Right lobe of liver (tissue), 6 donors: ENCODE results near the gene ALDH4A1. TPM values are rescaled to one million over a fixed set of nuclear protein-coding genes. Genes with fewer than 3 reads are reported as not detected.

Source experiments
- ATAC-seq, 4 donors: fragments of 200-7000 bp; cut with Tn5 transposase; one replicate each; pipeline ENCODE4 v1.9.1; 2020; ENCODE audit warnings: mild to moderate bottlenecking in 4 of 4, moderate library complexity in 4 of 4
- DNase-seq, 3 donors: peaks; one replicate each; pipeline ENCODE4 v3.0.0-alpha.2; 2020
- H3K27ac ChIP-seq, 3 donors: fragments of 200-600 bp; one replicate each; pipeline ENCODE4 v1.8.0; 2022
- H3K27me3 ChIP-seq, 2 donors: fragments of 200-600 bp; one replicate each; pipeline ENCODE4 v1.8.0; 2022
- H3K36me3 ChIP-seq, 4 donors: fragments of 200-600 bp; sonication (generic) in 1 of 4; one replicate each; pipeline versions ENCODE4 v1.5.1 to v1.8.0; 2017 to 2022; ENCODE audit warnings: control low read depth in 1 of 4
- H3K4me1 ChIP-seq, 4 donors: fragments of 200-600 bp; sonication (generic) in 1 of 4; one replicate each; pipeline versions ENCODE4 v1.5.1 to v1.8.0; 2017 to 2022; ENCODE audit warnings: control low read depth in 1 of 4
- H3K4me3 ChIP-seq, 3 donors: fragments of 200-600 bp; one replicate each; pipeline ENCODE4 v1.8.0; 2022
- H3K9me3 ChIP-seq, 4 donors: fragments of 200-600 bp; sonication (generic) in 1 of 4; one replicate each; pipeline versions ENCODE4 v1.5.1 to v1.8.0; 2017 to 2022; ENCODE audit warnings: control low read depth in 1 of 4
- CTCF ChIP-seq, 4 donors: fragments of 200-600 bp in 3 of 4; fragments of 450-650 bp in 1 of 4; IDR thresholded peaks; one replicate each; pipeline versions ENCODE4 v1.5.1 to v1.8.0; 2016 to 2022; ENCODE audit warnings: antibody characterized with exemption in 4 of 4, mild to moderate bottlenecking in 2 of 4
- POLR2A ChIP-seq: fragments of 450-650 bp; IDR thresholded peaks from one replicate; pipeline ENCODE4 v1.6.1; 2017; ENCODE audit warnings: antibody characterized with exemption, mild to moderate bottlenecking
- WGBS: methylation state at CpG from one replicate; pipeline ENCODE4 v1.1.6; 2018; ENCODE audit warnings: low coverage, low lambda C conversion rate; ENCODE audit not compliant: insufficient coverage; ENCODE audit errors: missing lambda C conversion rate; 5-methylcytosine and 5-hydroxymethylcytosine counted together
- intact Hi-C, 2 donors: fragments of 100-400 bp; cut with DNase I; formaldehyde crosslinking; loops; one replicate each; pipeline versions ENCODE4 v1.11.2 to v1.14.1; 2022
- total RNA-seq, 6 experiments: library from RNA; depleted of rRNA in 2 of 6; stranded (reverse); fragments of >200 nt in 2 of 6; fragmentation: NEBNext Ultra II Directional in 3 of 6; extraction: Animal tissue kit (Norgen Biotek cat#: 25700) in 3 of 6; gene quantifications; one replicate each; pipeline versions ENCODE4 v1.1.0 to v1.2.4, GENCODE V29; 2016 to 2023
- donor health status: DM: no; HTN: yes; CAD: no.
- donor health status: DM: no; HTN: no; CAD: no.
- donor health status: DM: no; HTN: no; CAD: no.
- donor health status: DM: no; HTN: yes; CAD: no.
- donor health status: DM: no; HTN: yes; CAD: no.

ALDH4A1 gene
- total RNA-seq, 6 experiments from 2014 or later, result 218 to 364 (median 265) TPM

GRCh38 chr1:18891426-18891780, 11.0 kb downstream of the ALDH4A1 start:
- WGBS, result 67% methylated on average over 7 of the region's 7 CpGs
- DNase-seq (no peak), ATAC-seq (no peak)
- intact Hi-C loops, result no loop called here
- no peak for TF ChIP-seq POLR2A
- TF ChIP-seq CTCF (IDR thresholded peaks at IDR 0.05), result no peak
- Histone ChIP-seq H3K27me3 (no peaks in the 10 kb centered on the region), H3K36me3 (peaks cover 0 to 32% (median 15%) of the 10 kb centered on the region in 4 donors), H3K9me3 (no peaks in the 10 kb centered on the region), H3K4me3 (no peak overlapping the region), H3K4me1 (peaks cover 0 to 57% (median 25%) of the 10 kb centered on the region in 4 donors), H3K27ac (no peak overlapping the region)

GRCh38 chr1:18890706-18891425, 11.5 kb downstream of the ALDH4A1 start:
- Histone ChIP-seq H3K9me3 (no peaks in the 10 kb centered on the region), H3K27me3 (no peaks in the 10 kb centered on the region), H3K36me3 (peaks cover 0 to 35% (median 17%) of the 10 kb centered on the region in 4 donors), H3K4me3 (no peak overlapping the region), H3K4me1 (peaks cover 0 to 52% (median 23%) of the 10 kb centered on the region in 4 donors), H3K27ac (peak overlapping the region in 1 of 3 donors; percentile 43)
- peak; percentile 43 to 77 (median 75) for DNase-seq
- intact Hi-C loops, result no loop called here
- 25% methylated on average over 4 of the region's 6 CpGs for WGBS
- no peak for TF ChIP-seq CTCF (IDR thresholded peaks at IDR 0.05)
- no peak for TF ChIP-seq POLR2A
- ATAC-seq, result peak; percentile 63 to 85 (median 66)

GRCh38 chr1:18886003-18886335, 16.4 kb downstream of the ALDH4A1 start:
- H3K36me3 ChIP-seq, result peaks cover 0 to 79% (median 36%) of the 10 kb centered on the region in 4 donors
- ATAC-seq, result no peak
- H3K9me3 ChIP-seq, result no peaks in the 10 kb centered on the region
- H3K27me3 ChIP-seq, result no peaks in the 10 kb centered on the region
- no CpG with 5 or more reads among the region's 1 CpG for WGBS
- TF ChIP-seq CTCF (IDR thresholded peaks at IDR 0.05), result no peak
- no peak for TF ChIP-seq POLR2A
- intact Hi-C loops, result no loop called here
- H3K4me3 ChIP-seq, result no peak overlapping the region
- DNase-seq, result no peak
- H3K4me1 ChIP-seq, result peaks cover 0 to 10% (median 4%) of the 10 kb centered on the region in 4 donors
- no peak overlapping the region for H3K27ac ChIP-seq

GRCh38 chr1:18885311-18886002, 16.9 kb downstream of the ALDH4A1 start:
- DNase-seq (no peak), ATAC-seq (no peak)
- H3K9me3 ChIP-seq, result no peaks in the 10 kb centered on the region
- H3K4me3 ChIP-seq, result no peak overlapping the region
- TF ChIP-seq CTCF (IDR thresholded peaks at IDR 0.05) (no peak), POLR2A (no peak)
- H3K4me1 ChIP-seq, result peaks cover 0 to 5% (median under 1%) of the 10 kb centered on the region in 4 donors
- 88% methylated on average over 10 of the region's 17 CpGs for WGBS
- H3K27ac ChIP-seq, result no peak overlapping the region
- intact Hi-C loops, result no loop called here
- H3K36me3 ChIP-seq, result peaks cover 0 to 84% (median 39%) of the 10 kb centered on the region in 4 donors
- H3K27me3 ChIP-seq, result no peaks in the 10 kb centered on the region
